Endothelial cell of umbilical vein (primary cell): Measurements from ENCODE around the gene ACAA1. TPM values are rescaled to one million over a fixed set of nuclear protein-coding genes. Genes with fewer than 3 reads are reported as not detected.

Experiments
- BruUV-seq: library from RNA; stranded (reverse); fragments of 400-500 nt; replicated peaks from 2 replicates; lab custom pipeline; 2021; lab: Mats Ljungman, UMichigan
- CTCF ChIA-PET: fragments of 300-600, 350-600 bp; sonication (Branson Sonifier 250); formaldehyde crosslinking; loops from one replicate; lab custom pipeline; 2021; ENCODE audit warnings: antibody characterized with exemption, inconsistent platforms; lab: Charles Lee
- POLR2A ChIA-PET: fragments of 300-600, 350-600 bp; sonication (Branson Sonifier 250); formaldehyde crosslinking; loops from one replicate; lab custom pipeline; 2021; ENCODE audit warnings: antibody characterized with exemption, inconsistent platforms; lab: Charles Lee
- DNase-seq: peaks from one replicate; pipeline ENCODE4 v3.0.0-alpha.2; 2011; ENCODE audit warnings: low read depth, low spot score
- FAIRE-seq: peaks from 2 replicates; lab custom pipeline; 2011; peaks lifted over from hg19 to GRCh38; lab: Jason Lieb, UNC
- H2AFZ ChIP-seq: 2 replicates; pipeline ENCODE4 v1.6.0; 2012; ENCODE audit warnings: low read depth, low read length, control low read depth, inconsistent platforms
- H3K27ac ChIP-seq: 2 replicates; pipeline ENCODE4 v1.5.1; 2011; ENCODE audit warnings: low read depth, mild to moderate bottlenecking, control low read depth, low read length, moderate library complexity; ENCODE audit not compliant: insufficient read depth
- H3K27me3 ChIP-seq, 2 experiments: 2 replicates each; pipeline versions ENCODE4 v1.6.0 to v1.6.1; 2011; ENCODE audit warnings: low read length in 2 of 2, mixed read lengths in 1 of 2; ENCODE audit not compliant: control insufficient read depth in 2 of 2, insufficient read depth in 2 of 2
- H3K36me3 ChIP-seq, 2 experiments: 2 replicates in 1 of 2; 3 replicates in 1 of 2; pipeline ENCODE4 v1.5.1; 2011; ENCODE audit warnings: low read length in 2 of 2, mild to moderate bottlenecking in 1 of 2, moderate library complexity in 1 of 2; ENCODE audit not compliant: control insufficient read depth in 2 of 2, insufficient read depth in 2 of 2; ENCODE audit errors: extremely low read depth in 1 of 2
- H3K4me1 ChIP-seq: 3 replicates; pipeline ENCODE4 v1.5.1; 2011; ENCODE audit warnings: mild to moderate bottlenecking, low read length; ENCODE audit not compliant: control insufficient read depth, insufficient read depth; ENCODE audit errors: extremely low read depth
- H3K4me2 ChIP-seq: 2 replicates; pipeline ENCODE4 v1.6.1; 2011; ENCODE audit warnings: low read length, control low read depth, mixed read lengths; ENCODE audit not compliant: insufficient read depth
- H3K4me3 ChIP-seq, 3 experiments: fragments of 200-600 bp in 1 of 3; sonication (generic), shearing (Covaris generic) in 1 of 3; replicated peaks in 1 of 3; 2 replicates each; pipeline ENCODE4 v1.5.1; 2011 to 2016; ENCODE audit warnings: control low read depth in 3 of 3, low read length in 3 of 3, mild to moderate bottlenecking in 2 of 3, inconsistent platforms in 1 of 3, low read depth in 1 of 3, moderate library complexity in 1 of 3; ENCODE audit not compliant: insufficient read depth in 1 of 3
- H3K79me2 ChIP-seq: 2 replicates; pipeline ENCODE4 v1.6.0; 2012; ENCODE audit warnings: low read length, inconsistent platforms; ENCODE audit not compliant: control insufficient read depth, insufficient read depth
- H3K9ac ChIP-seq: replicated peaks from 2 replicates; pipeline ENCODE3; 2011; ENCODE audit warnings: low read length, control low read depth; ENCODE audit not compliant: insufficient read depth; ENCODE audit errors: extremely low read depth
- H3K9me1 ChIP-seq: replicated peaks from 3 replicates; pipeline ENCODE4 v1.6.0; 2011; ENCODE audit warnings: mild to moderate bottlenecking, low read length; ENCODE audit not compliant: control insufficient read depth, insufficient read depth; ENCODE audit errors: extremely low read depth
- H3K9me3 ChIP-seq: replicated peaks from 2 replicates; pipeline ENCODE4 v1.5.1; 2012; ENCODE audit warnings: low read length, inconsistent platforms; ENCODE audit not compliant: control insufficient read depth, insufficient read depth
- H4K20me1 ChIP-seq: replicated peaks from 2 replicates; pipeline ENCODE3; 2011; ENCODE audit warnings: mild to moderate bottlenecking, low read length; ENCODE audit not compliant: control insufficient read depth, insufficient read depth; ENCODE audit errors: extremely low read depth
- EZH2 ChIP-seq: IDR thresholded peaks from 2 replicates; pipeline ENCODE4 v1.6.1; 2012; ENCODE audit warnings: borderline replicate concordance, low read depth, mild to moderate bottlenecking, moderate library complexity, low read length, inconsistent platforms; ENCODE audit not compliant: severe bottlenecking
- FOS ChIP-seq: IDR thresholded peaks from 2 replicates; pipeline ENCODE4 v1.6.1; 2011; ENCODE audit warnings: mild to moderate bottlenecking, low read length, moderate library complexity, borderline replicate concordance; ENCODE audit not compliant: insufficient read depth
- GATA2 ChIP-seq: IDR thresholded peaks from 2 replicates; pipeline ENCODE4 v1.7.0; 2011; ENCODE audit warnings: low read depth, mild to moderate bottlenecking, moderate library complexity, mixed read lengths, low read length; ENCODE audit not compliant: insufficient read length, insufficient read depth
- JUN ChIP-seq: IDR thresholded peaks from 2 replicates; pipeline ENCODE4 v1.6.1; 2011; ENCODE audit warnings: borderline replicate concordance, low read depth; ENCODE audit not compliant: insufficient read length, insufficient read depth
- MAX ChIP-seq: IDR thresholded peaks from 2 replicates; pipeline ENCODE4 v1.6.1; 2011; ENCODE audit not compliant: insufficient read depth, insufficient read length
- MYC ChIP-seq: IDR thresholded peaks from one replicate; pipeline ENCODE4 v1.6.1; 2011; ENCODE audit warnings: mild to moderate bottlenecking, low read depth, low read length
- POLR2A ChIP-seq: IDR thresholded peaks from 2 replicates; pipeline ENCODE4 v1.6.1; 2012; ENCODE audit warnings: low read depth, mild to moderate bottlenecking, control low read depth, low read length
- POLR2AphosphoS5 ChIP-seq: IDR thresholded peaks from 2 replicates; pipeline ENCODE4 v1.6.1; 2012; ENCODE audit warnings: low read depth, mild to moderate bottlenecking, control low read depth, low read length, moderate library complexity; ENCODE audit not compliant: insufficient read depth
- dilution Hi-C: fragments of 300-500 bp; cut with MboI; formaldehyde crosslinking; loops from one replicate; pipeline ENCODE4 v1.15.0; 2019; ENCODE audit warnings: low sequenced_read_pairs; ENCODE audit not compliant: extremely low pct_ligation_motif_present
- intact Hi-C: fragments of 100-400 bp; cut with micrococcal nuclease; formaldehyde crosslinking; loops from one replicate; pipeline ENCODE4 v1.10.0; 2022
- polyA plus RNA-seq, 4 experiments: library from polyadenylated mRNA; depleted of rRNA in 3 of 4; stranded (reverse) in 3 of 4; unstranded in 1 of 4; fragments of >200 nt; gene quantifications; 2 replicates each; pipeline versions ENCODE4 v1.2.1 to v1.2.3, GENCODE V29; 2011 to 2012; ENCODE audit warnings: missing spikeins in 1 of 4
- total RNA-seq: library from RNA; stranded (reverse); gene quantifications from 2 replicates; pipeline ENCODE4 v1.2.3, GENCODE V29; 2021
- TF ChIP-seq, protein P1 (sequence below), 2 donors: IDR thresholded peaks; 1 replicate in 1 of 2; 2 replicates in 1 of 2; pipeline ENCODE4 v1.5.1; 2011; ENCODE audit warnings: low read length in 2 of 2, mild to moderate bottlenecking in 2 of 2, moderate library complexity in 2 of 2, control low read depth in 1 of 2, inconsistent platforms in 1 of 2, low read depth in 1 of 2; ENCODE audit not compliant: insufficient read depth in 1 of 2; ENCODE audit errors: extremely low read depth in 1 of 2

The ACAA1 gene
- total and polyA plus RNA-seq, 2 donors (not counting 3 experiments of a cell fraction or from before 2014, with no cell fraction given), result 52.1 to 53.8 TPM

DNA sequence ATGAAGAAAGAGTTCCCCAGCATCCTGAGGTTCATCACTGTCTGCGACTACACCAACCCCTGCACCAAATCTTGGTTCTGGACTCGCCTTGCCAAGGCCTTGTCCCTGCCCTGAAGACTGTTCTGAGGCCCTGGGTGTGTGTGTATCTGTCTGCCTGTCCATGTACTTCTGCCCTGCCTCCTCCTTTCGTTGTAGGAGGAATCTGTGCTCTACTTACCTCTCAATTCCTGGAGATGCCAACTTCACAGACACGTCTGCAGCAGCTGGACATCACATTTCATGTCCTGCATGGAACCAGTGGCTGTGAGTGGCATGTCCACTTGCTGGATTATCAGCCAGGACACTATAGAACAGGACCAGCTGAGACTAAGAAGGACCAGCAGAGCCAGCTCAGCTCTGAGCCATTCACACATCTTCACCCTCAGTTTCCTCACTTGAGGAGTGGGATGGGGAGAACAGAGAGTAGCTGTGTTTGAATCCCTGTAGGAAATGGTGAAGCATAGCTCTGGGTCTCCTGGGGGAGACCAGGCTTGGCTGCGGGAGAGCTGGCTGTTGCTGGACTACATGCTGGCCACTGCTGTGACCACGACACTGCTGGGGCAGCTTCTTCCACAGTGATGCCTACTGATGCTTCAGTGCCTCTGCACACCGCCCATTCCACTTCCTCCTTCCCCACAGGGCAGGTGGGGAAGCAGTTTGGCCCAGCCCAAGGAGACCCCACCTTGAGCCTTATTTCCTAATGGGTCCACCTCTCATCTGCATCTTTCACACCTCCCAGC lies 4.4 kb upstream of the ACAA1 start:
- no peak overlapping the region for H2AFZ ChIP-seq
- H3K4me3 ChIP-seq, result no peak overlapping the region
- H3K4me2 ChIP-seq, result no peak overlapping the region
- TF ChIP-seq POLR2AphosphoS5, result no peak
- ChIA-PET POLR2A (no interaction called here), CTCF (interaction anchor here (0.8 to 1.1 kb wide), 4 partner anchors 14 to 205 kb away, joined by 3 to 4 read pairs (median 3); partner anchors contain the start of genes OXSR1 and XYLB)
- DNase-seq (no peak), FAIRE-seq (no peak)
- no peak overlapping the region for H3K27ac ChIP-seq
- H4K20me1 ChIP-seq, result no peaks in the 10 kb centered on the region
- dilution Hi-C loops, result no loop called here
- BruUV-seq, result no TSS peak
- peaks cover 20% of the 10 kb centered on the region for H3K4me1 ChIP-seq
- peaks cover 3 to 10% of the 10 kb centered on the region in 2 experiments for H3K27me3 ChIP-seq
- H3K9me3 ChIP-seq, result no peaks in the 10 kb centered on the region
- intact Hi-C loops, result no loop called here
- peaks cover 0 to 14% of the 10 kb centered on the region in 2 experiments for H3K36me3 ChIP-seq
- H3K9me1 ChIP-seq, result no peaks in the 10 kb centered on the region
- H3K79me2 ChIP-seq, result peaks cover 2% of the 10 kb centered on the region
- no peak overlapping the region for H3K9ac ChIP-seq

DNA sequence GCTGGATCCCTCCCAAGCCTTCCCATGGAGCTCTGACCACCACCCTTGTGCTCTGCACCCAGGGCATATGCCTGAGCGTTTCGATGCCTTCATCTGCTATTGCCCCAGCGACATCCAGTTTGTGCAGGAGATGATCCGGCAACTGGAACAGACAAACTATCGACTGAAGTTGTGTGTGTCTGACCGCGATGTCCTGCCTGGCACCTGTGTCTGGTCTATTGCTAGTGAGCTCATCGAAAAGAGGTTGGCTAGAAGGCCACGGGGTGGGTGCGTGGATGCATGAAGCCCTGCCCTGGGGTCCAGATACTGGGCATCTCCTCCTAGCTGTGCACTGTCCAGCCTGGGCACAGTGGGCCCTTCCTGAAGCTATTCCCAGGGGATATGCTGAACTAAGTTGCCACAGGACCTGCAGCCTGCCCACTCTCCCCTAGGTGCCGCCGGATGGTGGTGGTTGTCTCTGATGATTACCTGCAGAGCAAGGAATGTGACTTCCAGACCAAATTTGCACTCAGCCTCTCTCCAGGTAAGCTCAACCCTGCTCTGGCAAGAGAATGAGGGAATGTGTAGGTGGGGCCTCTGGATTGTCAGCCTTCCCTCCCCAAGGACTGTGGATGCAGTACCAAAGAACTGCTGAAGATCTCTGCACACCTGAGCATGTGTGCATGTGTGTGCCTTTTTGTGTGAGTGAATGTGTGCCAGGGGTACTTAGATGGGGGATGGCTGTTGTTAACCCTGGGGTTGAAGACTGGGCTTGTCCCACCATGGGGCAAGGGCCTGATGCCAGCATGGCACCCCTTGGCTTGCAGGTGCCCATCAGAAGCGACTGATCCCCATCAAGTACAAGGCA lies 3.6 kb upstream of the ACAA1 start:
- H3K27ac ChIP-seq, result no peak overlapping the region
- H3K4me1 ChIP-seq, result peaks cover 24% of the 10 kb centered on the region
- peaks cover 0 to 14% of the 10 kb centered on the region in 2 experiments for H3K36me3 ChIP-seq
- ChIA-PET POLR2A (no interaction called here), CTCF (interaction anchor here (1.1 to 4.5 kb wide), 3 partner anchors 24 to 256 kb away, joined by 3 to 43 read pairs (median 3); partner anchors contain the start of genes OXSR1 and XYLB)
- H2AFZ ChIP-seq, result no peak overlapping the region
- no peak overlapping the region for H3K4me3 ChIP-seq
- no peak overlapping the region for H3K4me2 ChIP-seq
- BruUV-seq, result no TSS peak
- H3K9me1 ChIP-seq, result no peaks in the 10 kb centered on the region
- H3K79me2 ChIP-seq, result peaks cover 10% of the 10 kb centered on the region
- TF ChIP-seq POLR2AphosphoS5, result no peak
- TF ChIP-seq EZH2, result no peak
- no peak for TF ChIP-seq FOS
- TF ChIP-seq, protein P1, sequence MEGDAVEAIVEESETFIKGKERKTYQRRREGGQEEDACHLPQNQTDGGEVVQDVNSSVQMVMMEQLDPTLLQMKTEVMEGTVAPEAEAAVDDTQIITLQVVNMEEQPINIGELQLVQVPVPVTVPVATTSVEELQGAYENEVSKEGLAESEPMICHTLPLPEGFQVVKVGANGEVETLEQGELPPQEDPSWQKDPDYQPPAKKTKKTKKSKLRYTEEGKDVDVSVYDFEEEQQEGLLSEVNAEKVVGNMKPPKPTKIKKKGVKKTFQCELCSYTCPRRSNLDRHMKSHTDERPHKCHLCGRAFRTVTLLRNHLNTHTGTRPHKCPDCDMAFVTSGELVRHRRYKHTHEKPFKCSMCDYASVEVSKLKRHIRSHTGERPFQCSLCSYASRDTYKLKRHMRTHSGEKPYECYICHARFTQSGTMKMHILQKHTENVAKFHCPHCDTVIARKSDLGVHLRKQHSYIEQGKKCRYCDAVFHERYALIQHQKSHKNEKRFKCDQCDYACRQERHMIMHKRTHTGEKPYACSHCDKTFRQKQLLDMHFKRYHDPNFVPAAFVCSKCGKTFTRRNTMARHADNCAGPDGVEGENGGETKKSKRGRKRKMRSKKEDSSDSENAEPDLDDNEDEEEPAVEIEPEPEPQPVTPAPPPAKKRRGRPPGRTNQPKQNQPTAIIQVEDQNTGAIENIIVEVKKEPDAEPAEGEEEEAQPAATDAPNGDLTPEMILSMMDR (IDR thresholded peaks at IDR 0.05; ENCODE audit: extremely low read depth in 1 of 2, insufficient read depth in 1 of 2, low read depth in 1 of 2, low read length in 2 of 2), result no peak
- no peak for TF ChIP-seq POLR2A
- TF ChIP-seq GATA2, result no peak
- TF ChIP-seq MAX, result no peak
- no peak for TF ChIP-seq JUN
- TF ChIP-seq MYC, result no peak
- DNase-seq, result no peak
- intact Hi-C loops, result no loop called here
- peaks cover 0 to 2% of the 10 kb centered on the region in 2 experiments for H3K27me3 ChIP-seq
- H3K9me3 ChIP-seq, result no peaks in the 10 kb centered on the region
- H4K20me1 ChIP-seq, result no peaks in the 10 kb centered on the region
- no peak for FAIRE-seq
- H3K9ac ChIP-seq, result no peak overlapping the region
- dilution Hi-C loops, result no loop called here
